ENCODE data around the gene C16orf78.
"Not testable (repeated sequence)": the region's sequence is repeated elsewhere in the genome, so short reads cannot be mapped to it uniquely, and the experiment has no call there.

Gene C16orf78

GRCh38 chr16:49354991-49355390, 18.6 kb upstream of the C16orf78 start:
- Mint-ChIP-seq H3K9me3 (no peaks in the 10 kb centered on the region), H3K27ac (no peak overlapping the region), H3K27me3 (peaks cover 21% of the 10 kb centered on the region), H3K4me3 (no peak overlapping the region), H3K4me1 (ENCODE audit: low read depth) (no peaks in the 10 kb centered on the region), H3K36me3 (ENCODE audit: low read depth) (no peaks in the 10 kb centered on the region)
- intact Hi-C loops (cut with micrococcal nuclease) = no loop called here

GRCh38 chr16:49355933-49356665, 17.5 kb upstream of the C16orf78 start:
- H3K27ac Mint-ChIP-seq = no peak overlapping the region
- no peaks in the 10 kb centered on the region for H3K9me3 Mint-ChIP-seq
- H3K36me3 Mint-ChIP-seq (ENCODE audit: low read depth) = no peaks in the 10 kb centered on the region
- no peak overlapping the region for H3K4me3 Mint-ChIP-seq
- no peaks in the 10 kb centered on the region for H3K4me1 Mint-ChIP-seq (ENCODE audit: low read depth)
- intact Hi-C loops (cut with micrococcal nuclease) = no loop called here
- H3K27me3 Mint-ChIP-seq = peaks cover 12% of the 10 kb centered on the region

GRCh38 chr16:49356728-49357488, 16.7 kb upstream of the C16orf78 start:
- H3K4me1 Mint-ChIP-seq (ENCODE audit: low read depth) = no peaks in the 10 kb centered on the region
- intact Hi-C loops (cut with micrococcal nuclease) = no loop called here
- H3K4me3 Mint-ChIP-seq = no peak overlapping the region
- no peak overlapping the region for H3K27ac Mint-ChIP-seq
- H3K9me3 Mint-ChIP-seq = no peaks in the 10 kb centered on the region
- no peaks in the 10 kb centered on the region for H3K36me3 Mint-ChIP-seq (ENCODE audit: low read depth)
- peaks cover 7% of the 10 kb centered on the region for H3K27me3 Mint-ChIP-seq

- H3K4me1 Mint-ChIP-seq (ENCODE audit: low read depth) = no peaks in the 10 kb centered on the region
- no peaks in the 10 kb centered on the region for H3K9me3 Mint-ChIP-seq
- intact Hi-C loops (cut with micrococcal nuclease) = no loop called here
- no peaks in the 10 kb centered on the region for H3K36me3 Mint-ChIP-seq (ENCODE audit: low read depth)
- peaks cover 7% of the 10 kb centered on the region for H3K27me3 Mint-ChIP-seq
- no peak overlapping the region for H3K27ac Mint-ChIP-seq
- no peak overlapping the region for H3K4me3 Mint-ChIP-seq
Observed at GRCh38 chr16:49359591-49359990, 14.0 kb upstream of the C16orf78 start.

GRCh38 chr16:49361731-49362130, 11.9 kb upstream of the C16orf78 start:
- H3K4me1 Mint-ChIP-seq (ENCODE audit: low read depth); H3K27me3 Mint-ChIP-seq; H3K9me3 Mint-ChIP-seq; H3K36me3 Mint-ChIP-seq (ENCODE audit: low read depth); intact Hi-C loops (cut with micrococcal nuclease); H3K27ac Mint-ChIP-seq; H3K4me3 Mint-ChIP-seq: not testable (repeated sequence)

- intact Hi-C loops (cut with micrococcal nuclease) = no loop called here
- Mint-ChIP-seq H3K27ac (no peak overlapping the region), H3K27me3 (peaks cover 6% of the 10 kb centered on the region), H3K4me1 (ENCODE audit: low read depth) (peaks cover 10% of the 10 kb centered on the region), H3K36me3 (ENCODE audit: low read depth) (no peaks in the 10 kb centered on the region), H3K4me3 (no peak overlapping the region), H3K9me3 (no peaks in the 10 kb centered on the region)
Observed at GRCh38 chr16:49362230-49362629, 11.4 kb upstream of the C16orf78 start.

- no peak overlapping the region for H3K27ac Mint-ChIP-seq
- no peaks in the 10 kb centered on the region for H3K36me3 Mint-ChIP-seq (ENCODE audit: low read depth)
Observed at GRCh38 chr16:49365711-49366509, 7.7 kb upstream of the C16orf78 start.

GRCh38 chr16:49366669-49367068, 6.9 kb upstream of the C16orf78 start:
- Mint-ChIP-seq H3K27ac (no peak overlapping the region), H3K4me1 (ENCODE audit: low read depth) (peaks cover 10% of the 10 kb centered on the region), H3K4me3 (no peak overlapping the region), H3K27me3 (no peaks in the 10 kb centered on the region), H3K9me3 (no peaks in the 10 kb centered on the region), H3K36me3 (ENCODE audit: low read depth) (no peaks in the 10 kb centered on the region)
- intact Hi-C loops (cut with micrococcal nuclease) = no loop called here

More at GRCh38 chr16:49365711-49366509, 7.7 kb upstream of the C16orf78 start:
- Mint-ChIP-seq H3K4me3 (no peak overlapping the region), H3K9me3 (no peaks in the 10 kb centered on the region), H3K27me3 (no peaks in the 10 kb centered on the region), H3K4me1 (ENCODE audit: low read depth) (peaks cover 10% of the 10 kb centered on the region)
- intact Hi-C loops (cut with micrococcal nuclease) = no loop called here

- H3K36me3 Mint-ChIP-seq (ENCODE audit: low read depth) = no peaks in the 10 kb centered on the region
- intact Hi-C loops (cut with micrococcal nuclease) = no loop called here
- H3K27me3 Mint-ChIP-seq = peaks cover 2% of the 10 kb centered on the region
- H3K4me1 Mint-ChIP-seq (ENCODE audit: low read depth) = peaks cover 10% of the 10 kb centered on the region
- H3K27ac Mint-ChIP-seq = no peak overlapping the region
- H3K4me3 Mint-ChIP-seq = no peak overlapping the region
- no peaks in the 10 kb centered on the region for H3K9me3 Mint-ChIP-seq
Observed at GRCh38 chr16:49369651-49370611, 3.7 kb upstream of the C16orf78 start.

- Mint-ChIP-seq H3K27me3 (peaks cover 2% of the 10 kb centered on the region), H3K9me3 (no peaks in the 10 kb centered on the region), H3K36me3 (ENCODE audit: low read depth) (no peaks in the 10 kb centered on the region), H3K4me3 (no peak overlapping the region), H3K4me1 (ENCODE audit: low read depth) (no peaks in the 10 kb centered on the region), H3K27ac (no peak overlapping the region)
- intact Hi-C loops (cut with micrococcal nuclease) = no loop called here
Observed at GRCh38 chr16:49376206-49376605, 2.6 kb downstream of the C16orf78 start.

GRCh38 chr16:49377196-49377755, 3.7 kb downstream of the C16orf78 start:
- Mint-ChIP-seq H3K36me3 (ENCODE audit: low read depth) (no peaks in the 10 kb centered on the region), H3K27me3 (peaks cover 2% of the 10 kb centered on the region), H3K4me3 (no peak overlapping the region), H3K4me1 (ENCODE audit: low read depth) (no peaks in the 10 kb centered on the region), H3K9me3 (no peaks in the 10 kb centered on the region), H3K27ac (no peak overlapping the region)
- intact Hi-C loops (cut with micrococcal nuclease) = no loop called here

- H3K4me1 Mint-ChIP-seq (ENCODE audit: low read depth) = no peaks in the 10 kb centered on the region
- intact Hi-C loops (cut with micrococcal nuclease) = no loop called here
- no peaks in the 10 kb centered on the region for H3K9me3 Mint-ChIP-seq
Observed at GRCh38 chr16:49378238-49378637, 4.6 kb downstream of the C16orf78 start.

GRCh38 chr16:49378816-49379215, 5.2 kb downstream of the C16orf78 start:
- Mint-ChIP-seq H3K9me3 (no peaks in the 10 kb centered on the region), H3K4me3 (no peak overlapping the region), H3K4me1 (ENCODE audit: low read depth) (no peaks in the 10 kb centered on the region), H3K27me3 (peaks cover under 1% of the 10 kb centered on the region), H3K27ac (no peak overlapping the region), H3K36me3 (ENCODE audit: low read depth) (no peaks in the 10 kb centered on the region)
- intact Hi-C loops (cut with micrococcal nuclease) = no loop called here

More at GRCh38 chr16:49378238-49378637, 4.6 kb downstream of the C16orf78 start:
- Mint-ChIP-seq H3K4me3 (no peak overlapping the region), H3K27ac (no peak overlapping the region), H3K36me3 (ENCODE audit: low read depth) (no peaks in the 10 kb centered on the region), H3K27me3 (peaks cover 2% of the 10 kb centered on the region)

Measured in dendritic cell treated with granulocyte-macrophage colony-stimulating factor and Interleukin-4, amounts not matched to agents 40 ng/mL and 50 ng/mL, for 4 days (primary cell).